Epithelial cell of proximal tubule (primary cell): ENCODE data around the gene ERV3-1. TPM values are rescaled to one million over a fixed set of nuclear protein-coding genes. Genes with fewer than 3 reads are reported as not detected.
"Not testable (repeated sequence)": the region's sequence is repeated elsewhere in the genome, so short reads cannot be mapped to it uniquely, and the experiment has no call there.

Experiments
- DNase-seq: peaks from one replicate; pipeline ENCODE4 v3.0.0-alpha.2; 2011; ENCODE audit warnings: low read depth
- H3K4me3 ChIP-seq: 2 replicates; pipeline ENCODE4 v1.5.1; 2011; ENCODE audit warnings: low read depth, mild to moderate bottlenecking, low read length
- CTCF ChIP-seq: conservative IDR thresholded peaks from 2 replicates; pipeline ENCODE4 v1.5.1; 2012; ENCODE audit warnings: low read depth, mild to moderate bottlenecking, low read length
- total RNA-seq: library from RNA; depleted of rRNA; stranded (reverse); fragments of >200 nt; gene quantifications from 2 replicates; pipeline ENCODE4 v1.2.3, GENCODE V29; 2015

Gene ERV3-1
- total RNA-seq, 1 donor from 2014 or later: 9.7 TPM

- not testable (repeated sequence) for H3K4me3 ChIP-seq, DNase-seq
These were observed 3.4 kb upstream of the ERV3-1 start for GRCh38 chr7:65009881-65010280.

- not testable (repeated sequence) for DNase-seq, H3K4me3 ChIP-seq
These were observed 2.9 kb upstream of the ERV3-1 start for GRCh38 chr7:65009394-65009793.

GRCh38 chr7:65007036-65007435 is 549 bp upstream of the ERV3-1 start:
- DNase-seq: not testable (repeated sequence)
- peak overlapping the region; percentile 96 for H3K4me3 ChIP-seq

GRCh38 chr7:65004575-65004974 is 1.9 kb downstream of the ERV3-1 start:
- TF ChIP-seq CTCF: no peak
- DNase-seq: no peak
- no peak overlapping the region for H3K4me3 ChIP-seq

- DNase-seq: no peak
- no peak overlapping the region for H3K4me3 ChIP-seq
- TF ChIP-seq CTCF: no peak
These were observed 3.4 kb downstream of the ERV3-1 start for GRCh38 chr7:65002972-65003585.

- H3K4me3 ChIP-seq: no peak overlapping the region
- no peak for DNase-seq
- TF ChIP-seq CTCF: no peak
These were observed 5.1 kb downstream of the ERV3-1 start for GRCh38 chr7:65001291-65001814.

GRCh38 chr7:64999165-65000004 is 7.1 kb downstream of the ERV3-1 start:
- no peak for DNase-seq
- no peak overlapping the region for H3K4me3 ChIP-seq
- no peak for TF ChIP-seq CTCF

- H3K4me3 ChIP-seq: no peak overlapping the region
- no peak for TF ChIP-seq CTCF
- DNase-seq: no peak
These were observed 7.7 kb downstream of the ERV3-1 start for GRCh38 chr7:64998865-64999164.
